22Rv1 (cell line): ENCODE data around the gene TPRG1.

Experiments used
- ZFX ChIP-seq: fragments of 450-650 bp; IDR thresholded peaks from 2 replicates; pipeline ENCODE4 v1.6.1; 2017; ENCODE audit warnings: antibody characterized with exemption, borderline replicate concordance
- TF ChIP-seq, protein P1 (sequence below): fragments of 450-650 bp; IDR thresholded peaks from 2 replicates; pipeline ENCODE4 v1.5.1; 2017; ENCODE audit warnings: mild to moderate bottlenecking

- TF ChIP-seq, protein P1, sequence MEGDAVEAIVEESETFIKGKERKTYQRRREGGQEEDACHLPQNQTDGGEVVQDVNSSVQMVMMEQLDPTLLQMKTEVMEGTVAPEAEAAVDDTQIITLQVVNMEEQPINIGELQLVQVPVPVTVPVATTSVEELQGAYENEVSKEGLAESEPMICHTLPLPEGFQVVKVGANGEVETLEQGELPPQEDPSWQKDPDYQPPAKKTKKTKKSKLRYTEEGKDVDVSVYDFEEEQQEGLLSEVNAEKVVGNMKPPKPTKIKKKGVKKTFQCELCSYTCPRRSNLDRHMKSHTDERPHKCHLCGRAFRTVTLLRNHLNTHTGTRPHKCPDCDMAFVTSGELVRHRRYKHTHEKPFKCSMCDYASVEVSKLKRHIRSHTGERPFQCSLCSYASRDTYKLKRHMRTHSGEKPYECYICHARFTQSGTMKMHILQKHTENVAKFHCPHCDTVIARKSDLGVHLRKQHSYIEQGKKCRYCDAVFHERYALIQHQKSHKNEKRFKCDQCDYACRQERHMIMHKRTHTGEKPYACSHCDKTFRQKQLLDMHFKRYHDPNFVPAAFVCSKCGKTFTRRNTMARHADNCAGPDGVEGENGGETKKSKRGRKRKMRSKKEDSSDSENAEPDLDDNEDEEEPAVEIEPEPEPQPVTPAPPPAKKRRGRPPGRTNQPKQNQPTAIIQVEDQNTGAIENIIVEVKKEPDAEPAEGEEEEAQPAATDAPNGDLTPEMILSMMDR: peak; percentile 62
- no peak for TF ChIP-seq ZFX
These were observed 96.3 kb downstream of the TPRG1 start for GRCh38 chr3:189267981-189268613.
